Erythroblast (primary cell): ENCODE data around the gene DCAF16.

Source experiments
- GATA1 ChIP-seq: IDR thresholded peaks from 2 replicates; pipeline ENCODE4 v1.6.1; 2011; ENCODE audit warnings: low read depth, mild to moderate bottlenecking, control low read depth, low read length, moderate library complexity
- POLR2A ChIP-seq: IDR thresholded peaks from 2 replicates; pipeline ENCODE4 v1.6.1; 2011; ENCODE audit warnings: mild to moderate bottlenecking, low read length

GRCh38 chr4:17766826-17767458 lies 43.6 kb downstream of the DCAF16 start:
- TF ChIP-seq GATA1 (no peak), POLR2A (no peak)
